Endothelial cell of umbilical vein (primary cell): ENCODE measurements around the gene IGF2BP2. TPM values are rescaled to one million over a fixed set of nuclear protein-coding genes. Genes with fewer than 3 reads are reported as not detected.

Experiments used
- BruUV-seq: library from RNA; stranded (reverse); fragments of 400-500 nt; replicated peaks from 2 replicates; lab custom pipeline; 2021; lab: Mats Ljungman, UMichigan
- CTCF ChIA-PET: fragments of 300-600, 350-600 bp; sonication (Branson Sonifier 250); formaldehyde crosslinking; loops from one replicate; lab custom pipeline; 2021; ENCODE audit warnings: antibody characterized with exemption, inconsistent platforms; lab: Charles Lee
- POLR2A ChIA-PET: fragments of 300-600, 350-600 bp; sonication (Branson Sonifier 250); formaldehyde crosslinking; loops from one replicate; lab custom pipeline; 2021; ENCODE audit warnings: antibody characterized with exemption, inconsistent platforms; lab: Charles Lee
- DNase-seq: peaks from one replicate; pipeline ENCODE4 v3.0.0-alpha.2; 2011; ENCODE audit warnings: low read depth, low spot score
- FAIRE-seq: peaks from 2 replicates; lab custom pipeline; 2011; peaks lifted over from hg19 to GRCh38; lab: Jason Lieb, UNC
- H2AFZ ChIP-seq: 2 replicates; pipeline ENCODE4 v1.6.0; 2012; ENCODE audit warnings: low read depth, low read length, control low read depth, inconsistent platforms
- H3K27ac ChIP-seq: 2 replicates; pipeline ENCODE4 v1.5.1; 2011; ENCODE audit warnings: low read depth, mild to moderate bottlenecking, control low read depth, low read length, moderate library complexity; ENCODE audit not compliant: insufficient read depth
- H3K27me3 ChIP-seq, 2 experiments: 2 replicates each; pipeline versions ENCODE4 v1.6.0 to v1.6.1; 2011; ENCODE audit warnings: low read length in 2 of 2, mixed read lengths in 1 of 2; ENCODE audit not compliant: control insufficient read depth in 2 of 2, insufficient read depth in 2 of 2
- H3K36me3 ChIP-seq, 2 experiments: 2 replicates in 1 of 2; 3 replicates in 1 of 2; pipeline ENCODE4 v1.5.1; 2011; ENCODE audit warnings: low read length in 2 of 2, mild to moderate bottlenecking in 1 of 2, moderate library complexity in 1 of 2; ENCODE audit not compliant: control insufficient read depth in 2 of 2, insufficient read depth in 2 of 2; ENCODE audit errors: extremely low read depth in 1 of 2
- H3K4me1 ChIP-seq: 3 replicates; pipeline ENCODE4 v1.5.1; 2011; ENCODE audit warnings: mild to moderate bottlenecking, low read length; ENCODE audit not compliant: control insufficient read depth, insufficient read depth; ENCODE audit errors: extremely low read depth
- H3K4me2 ChIP-seq: 2 replicates; pipeline ENCODE4 v1.6.1; 2011; ENCODE audit warnings: low read length, control low read depth, mixed read lengths; ENCODE audit not compliant: insufficient read depth
- H3K4me3 ChIP-seq, 3 experiments: fragments of 200-600 bp in 1 of 3; sonication (generic), shearing (Covaris generic) in 1 of 3; replicated peaks in 1 of 3; 2 replicates each; pipeline ENCODE4 v1.5.1; 2011 to 2016; ENCODE audit warnings: control low read depth in 3 of 3, low read length in 3 of 3, mild to moderate bottlenecking in 2 of 3, inconsistent platforms in 1 of 3, low read depth in 1 of 3, moderate library complexity in 1 of 3; ENCODE audit not compliant: insufficient read depth in 1 of 3
- H3K79me2 ChIP-seq: 2 replicates; pipeline ENCODE4 v1.6.0; 2012; ENCODE audit warnings: low read length, inconsistent platforms; ENCODE audit not compliant: control insufficient read depth, insufficient read depth
- H3K9ac ChIP-seq: replicated peaks from 2 replicates; pipeline ENCODE3; 2011; ENCODE audit warnings: low read length, control low read depth; ENCODE audit not compliant: insufficient read depth; ENCODE audit errors: extremely low read depth
- H3K9me1 ChIP-seq: replicated peaks from 3 replicates; pipeline ENCODE4 v1.6.0; 2011; ENCODE audit warnings: mild to moderate bottlenecking, low read length; ENCODE audit not compliant: control insufficient read depth, insufficient read depth; ENCODE audit errors: extremely low read depth
- H3K9me3 ChIP-seq: replicated peaks from 2 replicates; pipeline ENCODE4 v1.5.1; 2012; ENCODE audit warnings: low read length, inconsistent platforms; ENCODE audit not compliant: control insufficient read depth, insufficient read depth
- H4K20me1 ChIP-seq: replicated peaks from 2 replicates; pipeline ENCODE3; 2011; ENCODE audit warnings: mild to moderate bottlenecking, low read length; ENCODE audit not compliant: control insufficient read depth, insufficient read depth; ENCODE audit errors: extremely low read depth
- CTCF ChIP-seq, 2 donors: IDR thresholded peaks; 1 replicate in 1 of 2; 2 replicates in 1 of 2; pipeline ENCODE4 v1.5.1; 2011; ENCODE audit warnings: low read length in 2 of 2, mild to moderate bottlenecking in 2 of 2, moderate library complexity in 2 of 2, control low read depth in 1 of 2, inconsistent platforms in 1 of 2, low read depth in 1 of 2; ENCODE audit not compliant: insufficient read depth in 1 of 2; ENCODE audit errors: extremely low read depth in 1 of 2
- EZH2 ChIP-seq: IDR thresholded peaks from 2 replicates; pipeline ENCODE4 v1.6.1; 2012; ENCODE audit warnings: borderline replicate concordance, low read depth, mild to moderate bottlenecking, moderate library complexity, low read length, inconsistent platforms; ENCODE audit not compliant: severe bottlenecking
- FOS ChIP-seq: IDR thresholded peaks from 2 replicates; pipeline ENCODE4 v1.6.1; 2011; ENCODE audit warnings: mild to moderate bottlenecking, low read length, moderate library complexity, borderline replicate concordance; ENCODE audit not compliant: insufficient read depth
- GATA2 ChIP-seq: IDR thresholded peaks from 2 replicates; pipeline ENCODE4 v1.7.0; 2011; ENCODE audit warnings: low read depth, mild to moderate bottlenecking, moderate library complexity, mixed read lengths, low read length; ENCODE audit not compliant: insufficient read length, insufficient read depth
- JUN ChIP-seq: IDR thresholded peaks from 2 replicates; pipeline ENCODE4 v1.6.1; 2011; ENCODE audit warnings: borderline replicate concordance, low read depth; ENCODE audit not compliant: insufficient read length, insufficient read depth
- MAX ChIP-seq: IDR thresholded peaks from 2 replicates; pipeline ENCODE4 v1.6.1; 2011; ENCODE audit not compliant: insufficient read depth, insufficient read length
- MYC ChIP-seq: IDR thresholded peaks from one replicate; pipeline ENCODE4 v1.6.1; 2011; ENCODE audit warnings: mild to moderate bottlenecking, low read depth, low read length
- POLR2A ChIP-seq: IDR thresholded peaks from 2 replicates; pipeline ENCODE4 v1.6.1; 2012; ENCODE audit warnings: low read depth, mild to moderate bottlenecking, control low read depth, low read length
- POLR2AphosphoS5 ChIP-seq: IDR thresholded peaks from 2 replicates; pipeline ENCODE4 v1.6.1; 2012; ENCODE audit warnings: low read depth, mild to moderate bottlenecking, control low read depth, low read length, moderate library complexity; ENCODE audit not compliant: insufficient read depth
- dilution Hi-C: fragments of 300-500 bp; cut with MboI; formaldehyde crosslinking; loops from one replicate; pipeline ENCODE4 v1.15.0; 2019; ENCODE audit warnings: low sequenced_read_pairs; ENCODE audit not compliant: extremely low pct_ligation_motif_present
- intact Hi-C: fragments of 100-400 bp; cut with micrococcal nuclease; formaldehyde crosslinking; loops from one replicate; pipeline ENCODE4 v1.10.0; 2022
- polyA plus RNA-seq, 4 experiments: library from polyadenylated mRNA; depleted of rRNA in 3 of 4; stranded (reverse) in 3 of 4; unstranded in 1 of 4; fragments of >200 nt; gene quantifications; 2 replicates each; pipeline versions ENCODE4 v1.2.1 to v1.2.3, GENCODE V29; 2011 to 2012; ENCODE audit warnings: missing spikeins in 1 of 4
- total RNA-seq: library from RNA; stranded (reverse); gene quantifications from 2 replicates; pipeline ENCODE4 v1.2.3, GENCODE V29; 2021

Gene IGF2BP2
- total and polyA plus RNA-seq, 2 donors (not counting 3 experiments of a cell fraction or from before 2014, with no cell fraction given): 10.7 to 130 TPM

- H2AFZ ChIP-seq: no peak overlapping the region
- H3K9me3 ChIP-seq: no peaks in the 10 kb centered on the region
- H3K27ac ChIP-seq: peak overlapping the region; percentile 94
- H3K79me2 ChIP-seq: peaks cover 92% of the 10 kb centered on the region
- H4K20me1 ChIP-seq: no peaks in the 10 kb centered on the region
- TF ChIP-seq JUN (no peak), MAX (no peak), POLR2A (no peak), MYC (no peak), FOS (no peak), POLR2AphosphoS5 (no peak), EZH2 (no peak), CTCF (IDR thresholded peaks at IDR 0.05; ENCODE audit: extremely low read depth in 1 of 2, insufficient read depth in 1 of 2, low read depth in 1 of 2, low read length in 2 of 2) (no peak), GATA2 (no peak)
- no TSS peak for BruUV-seq
- H3K4me1 ChIP-seq: peaks cover 79% of the 10 kb centered on the region
- ChIA-PET POLR2A (no interaction called here), CTCF (interaction anchor here (0.9 to 13.5 kb wide), 10 partner anchors 9 to 105 kb away, joined by 3 to 347 read pairs (median 5); no protein-coding TSS in a partner anchor)
- peak overlapping the region in 1 of 3 experiments; percentile 26 for H3K4me3 ChIP-seq
- H3K4me2 ChIP-seq: peak overlapping the region; percentile 93
- DNase-seq (peak; percentile 65), FAIRE-seq (no peak)
- H3K27me3 ChIP-seq: no peaks in the 10 kb centered on the region
- dilution Hi-C loops (no loop called here), intact Hi-C loops (loop anchor here (1.0 kb wide), 1 partner anchor 30 kb away; no protein-coding TSS in a partner anchor)
- no peaks in the 10 kb centered on the region for H3K36me3 ChIP-seq
- no peaks in the 10 kb centered on the region for H3K9me1 ChIP-seq
- peak overlapping the region; percentile 87 for H3K9ac ChIP-seq
Observed at GRCh38 chr3:185764163-185764979, 60.5 kb downstream of the IGF2BP2 start.
